Activated T-cell treated with anti-CD3 and anti-CD28 coated beads, Interleukin-2, amount 50 U/mL, for 24 hours (primary cell): ENCODE measurements around the gene PITPNC1.
"Not testable (repeated sequence)": the region's sequence is repeated elsewhere in the genome, so short reads cannot be mapped to it uniquely, and the experiment has no call there.

Experiments used
- DNase-seq: peaks from one replicate; pipeline ENCODE4 v3.0.0-alpha.2; 2020
- H3K27ac Mint-ChIP-seq: 2 replicates; pipeline ENCODE4 v1.8.0; 2020; ENCODE audit warnings: mild to moderate bottlenecking, mixed read lengths
- H3K27me3 Mint-ChIP-seq: 2 replicates; pipeline ENCODE4 v1.8.0; 2020; ENCODE audit warnings: mixed read lengths
- H3K36me3 Mint-ChIP-seq: 2 replicates; pipeline ENCODE4 v1.8.0; 2020; ENCODE audit warnings: low read depth, mixed read lengths
- H3K4me1 Mint-ChIP-seq: 2 replicates; pipeline ENCODE4 v1.8.0; 2020; ENCODE audit warnings: low read depth, mixed read lengths
- H3K4me3 Mint-ChIP-seq: 2 replicates; pipeline ENCODE4 v1.8.0; 2020; ENCODE audit warnings: mild to moderate bottlenecking, moderate library complexity, mixed read lengths
- H3K9me3 Mint-ChIP-seq: 2 replicates; pipeline ENCODE4 v1.8.0; 2020; ENCODE audit warnings: mixed read lengths

Gene PITPNC1

DNA sequence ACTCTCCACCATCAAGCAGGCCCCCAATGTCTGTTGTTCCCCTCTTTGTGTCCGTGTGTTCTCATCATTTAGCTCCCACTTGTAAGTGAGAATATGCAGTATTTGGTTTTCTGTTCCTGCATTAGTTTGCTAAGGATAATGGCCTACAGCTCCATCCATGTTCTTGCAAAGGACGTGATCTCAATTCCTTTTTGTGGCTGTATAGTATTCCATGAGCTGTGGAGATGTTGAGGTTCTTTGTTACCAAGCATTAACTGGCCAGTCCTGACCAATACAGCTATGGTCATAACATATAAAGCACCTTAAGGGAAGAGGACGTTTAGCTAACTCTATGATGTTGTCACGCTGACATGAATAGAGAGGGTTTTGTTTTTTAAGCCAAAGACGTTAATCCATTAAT lies 118.5 kb downstream of the PITPNC1 start:
- H3K9me3 Mint-ChIP-seq, H3K27ac Mint-ChIP-seq, H3K4me3 Mint-ChIP-seq, H3K36me3 Mint-ChIP-seq, H3K27me3 Mint-ChIP-seq, DNase-seq: not testable (repeated sequence)
- peaks cover 68% of the 10 kb centered on the region for H3K4me1 Mint-ChIP-seq

DNA sequence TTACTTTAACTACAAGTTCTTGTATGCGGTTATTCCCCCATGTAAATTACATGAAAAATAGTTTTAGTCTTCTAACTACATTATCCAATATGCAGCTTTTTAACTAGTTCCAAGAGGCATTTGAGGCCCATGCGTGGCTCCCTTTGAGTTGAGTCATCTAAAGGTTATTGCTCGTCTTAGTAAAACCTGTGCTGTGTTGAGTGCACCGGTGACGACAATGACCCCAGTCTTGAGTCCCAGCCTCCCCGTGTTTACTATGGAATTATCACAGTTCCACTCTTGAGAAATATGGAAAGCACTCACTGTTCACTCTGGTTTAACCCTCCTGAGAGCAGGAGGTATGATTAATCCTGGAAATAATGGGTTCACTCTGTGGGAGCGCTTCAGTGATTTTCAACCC lies 119.2 kb downstream of the PITPNC1 start:
- Mint-ChIP-seq H3K27me3 (no peaks in the 10 kb centered on the region), H3K9me3 (peaks cover 3% of the 10 kb centered on the region), H3K4me1 (peaks cover 65% of the 10 kb centered on the region), H3K36me3 (peaks cover 2% of the 10 kb centered on the region), H3K27ac (no peak overlapping the region), H3K4me3 (no peak overlapping the region)
- no peak for DNase-seq

DNA sequence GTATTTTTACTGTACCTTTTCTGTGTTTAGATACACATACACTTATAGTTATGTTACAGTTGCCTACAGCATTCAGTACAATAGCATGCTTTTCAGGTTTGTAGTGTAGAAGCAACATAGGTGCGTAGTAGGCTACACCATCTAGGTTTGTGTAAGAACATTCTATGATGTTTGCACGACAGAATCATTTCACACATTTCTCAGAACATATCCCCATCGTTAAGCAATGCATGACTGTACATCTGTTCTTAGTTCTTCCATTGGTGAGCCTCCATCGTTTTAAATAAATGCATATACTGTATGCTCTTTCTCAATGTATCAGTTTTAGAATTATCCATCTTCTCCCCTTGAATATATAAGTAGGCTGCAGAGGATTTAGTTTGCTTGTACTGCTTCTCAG lies 122.6 kb downstream of the PITPNC1 start:
- H3K36me3 Mint-ChIP-seq: peaks cover 2% of the 10 kb centered on the region
- H3K4me3 Mint-ChIP-seq: no peak overlapping the region
- DNase-seq: no peak
- H3K27me3 Mint-ChIP-seq: no peaks in the 10 kb centered on the region
- peaks cover 3% of the 10 kb centered on the region for H3K9me3 Mint-ChIP-seq
- no peak overlapping the region for H3K27ac Mint-ChIP-seq
- H3K4me1 Mint-ChIP-seq: peaks cover 64% of the 10 kb centered on the region

DNA sequence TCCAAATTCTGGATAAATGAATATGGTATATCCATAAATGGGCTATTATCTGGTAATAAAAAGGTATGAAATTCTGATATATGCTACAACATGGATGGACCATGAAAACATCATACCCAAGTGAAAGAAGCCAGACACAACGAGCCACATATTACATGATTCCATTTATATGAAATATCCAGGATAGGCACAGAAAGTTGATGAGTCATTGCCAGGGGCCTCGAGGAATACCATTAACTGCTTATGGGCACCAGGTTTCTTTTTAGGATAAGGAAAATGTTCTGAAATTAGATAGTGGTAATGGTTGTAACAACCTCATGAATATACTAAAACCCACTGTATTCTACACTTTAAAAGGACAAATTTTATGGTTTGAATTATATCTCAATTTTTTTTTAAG lies 123.2 kb downstream of the PITPNC1 start:
- no peak overlapping the region for H3K4me3 Mint-ChIP-seq
- DNase-seq: no peak
- H3K4me1 Mint-ChIP-seq: peaks cover 69% of the 10 kb centered on the region
- H3K36me3 Mint-ChIP-seq: peaks cover 2% of the 10 kb centered on the region
- H3K9me3 Mint-ChIP-seq: peaks cover 3% of the 10 kb centered on the region
- H3K27me3 Mint-ChIP-seq: no peaks in the 10 kb centered on the region
- H3K27ac Mint-ChIP-seq: no peak overlapping the region

DNA sequence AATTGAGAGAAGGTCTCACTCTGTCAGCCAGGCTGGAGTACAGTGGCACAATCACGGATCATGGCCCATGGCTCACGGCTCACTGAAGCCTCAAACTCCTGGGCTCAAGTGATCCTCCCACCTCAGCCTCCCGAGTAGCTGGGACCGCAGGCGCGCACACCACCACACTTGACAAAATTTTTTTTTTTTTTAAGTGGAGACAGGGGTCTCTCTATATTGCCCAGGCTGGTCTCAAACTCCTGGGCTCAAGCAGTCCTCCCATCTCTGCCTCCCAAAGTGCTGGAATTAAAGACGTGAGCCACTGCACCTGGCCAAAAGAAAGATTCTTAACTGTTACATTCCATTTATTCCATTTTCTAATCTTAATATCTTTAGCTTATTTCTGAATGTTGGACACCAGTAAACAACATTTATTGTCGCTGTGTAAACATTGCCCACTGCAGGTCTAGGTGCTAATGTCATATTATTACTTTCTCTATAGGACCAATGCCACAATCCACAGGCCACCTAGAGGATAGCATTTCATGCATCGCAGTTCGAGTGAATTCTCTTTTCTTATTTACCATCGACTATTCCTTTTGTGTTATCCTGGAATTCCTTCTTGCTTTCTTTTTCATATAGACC lies 123.7 kb downstream of the PITPNC1 start:
- DNase-seq: no peak
- Mint-ChIP-seq H3K36me3 (no peaks in the 10 kb centered on the region), H3K9me3 (no peaks in the 10 kb centered on the region), H3K27me3 (no peaks in the 10 kb centered on the region), H3K4me3 (no peak overlapping the region), H3K4me1 (peaks cover 70% of the 10 kb centered on the region), H3K27ac (peak overlapping the region; percentile 29)

DNA sequence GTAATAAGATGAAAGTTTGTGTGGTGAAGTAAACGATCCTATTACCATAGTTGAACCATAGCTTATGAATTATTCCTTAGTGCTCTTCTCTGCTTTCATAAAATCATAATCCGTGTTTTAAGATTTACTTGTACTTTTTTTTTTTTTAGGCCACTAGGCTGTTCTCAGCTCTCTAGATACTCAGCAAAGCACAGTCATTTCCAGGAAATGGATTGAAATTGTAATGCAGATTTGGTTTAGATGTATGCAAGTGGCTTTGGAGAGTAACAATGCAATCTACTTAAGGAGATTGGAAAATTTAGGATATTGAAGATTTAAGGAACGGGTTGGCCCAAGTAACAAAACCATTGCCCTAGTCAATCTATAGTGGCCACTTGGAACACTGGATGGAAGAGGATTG lies 125.1 kb downstream of the PITPNC1 start:
- Mint-ChIP-seq H3K9me3 (peaks cover 3% of the 10 kb centered on the region), H3K36me3 (peaks cover 3% of the 10 kb centered on the region), H3K27ac (peak overlapping the region; percentile 76), H3K4me3 (no peak overlapping the region), H3K27me3 (no peaks in the 10 kb centered on the region), H3K4me1 (peaks cover 71% of the 10 kb centered on the region)
- no peak for DNase-seq

DNA sequence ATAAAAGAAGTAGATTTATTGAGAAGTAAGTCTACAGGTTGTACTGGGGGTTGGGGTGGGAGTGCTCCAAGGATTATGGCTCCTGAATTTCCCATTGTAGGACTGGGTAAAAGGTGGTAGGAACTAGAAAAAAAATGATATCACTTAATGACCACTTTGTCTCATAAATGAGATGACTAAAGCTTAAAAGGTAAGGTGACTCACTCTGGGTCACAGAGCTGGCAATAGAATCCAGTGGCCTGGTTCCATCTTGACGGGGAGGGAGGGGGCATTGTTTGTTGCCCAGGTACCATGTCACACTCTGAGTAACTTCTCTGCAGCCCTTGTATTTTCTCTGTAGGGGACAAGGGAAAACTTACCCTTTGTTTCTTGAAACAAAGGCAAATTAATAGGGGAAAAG lies 126.1 kb downstream of the PITPNC1 start:
- H3K27ac Mint-ChIP-seq: peak overlapping the region; percentile 73

DNA sequence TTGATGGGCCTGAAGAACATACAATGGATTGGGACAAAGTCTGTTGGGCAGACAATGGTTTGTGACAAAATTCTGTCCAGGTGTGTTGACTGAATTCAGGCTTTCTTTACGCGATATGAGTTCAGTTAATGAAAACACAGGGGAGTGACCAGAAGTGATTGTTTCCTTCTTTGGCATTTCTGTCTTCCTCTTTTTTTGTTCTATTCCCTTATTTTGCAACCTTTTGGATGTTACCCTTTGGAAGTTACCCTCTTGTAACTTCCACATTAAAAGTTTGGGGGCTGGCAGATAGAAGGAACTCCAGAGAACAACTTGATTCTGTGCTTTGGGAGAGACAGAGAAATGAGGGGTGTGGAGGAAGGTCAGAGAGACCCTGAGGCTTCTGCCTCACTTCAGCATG lies 126.7 kb downstream of the PITPNC1 start:
- Mint-ChIP-seq H3K27ac (peak overlapping the region; percentile 73), H3K4me1 (peaks cover 77% of the 10 kb centered on the region), H3K27me3 (no peaks in the 10 kb centered on the region), H3K9me3 (peaks cover 8% of the 10 kb centered on the region), H3K4me3 (no peak overlapping the region), H3K36me3 (peaks cover 8% of the 10 kb centered on the region)
- no peak for DNase-seq

More for the DNA sequence above, 126.1 kb downstream of the PITPNC1 start:
- no peaks in the 10 kb centered on the region for H3K27me3 Mint-ChIP-seq
- no peak for DNase-seq
- H3K4me3 Mint-ChIP-seq: no peak overlapping the region
- H3K9me3 Mint-ChIP-seq: peaks cover 8% of the 10 kb centered on the region
- peaks cover 8% of the 10 kb centered on the region for H3K36me3 Mint-ChIP-seq
- peaks cover 77% of the 10 kb centered on the region for H3K4me1 Mint-ChIP-seq

DNA sequence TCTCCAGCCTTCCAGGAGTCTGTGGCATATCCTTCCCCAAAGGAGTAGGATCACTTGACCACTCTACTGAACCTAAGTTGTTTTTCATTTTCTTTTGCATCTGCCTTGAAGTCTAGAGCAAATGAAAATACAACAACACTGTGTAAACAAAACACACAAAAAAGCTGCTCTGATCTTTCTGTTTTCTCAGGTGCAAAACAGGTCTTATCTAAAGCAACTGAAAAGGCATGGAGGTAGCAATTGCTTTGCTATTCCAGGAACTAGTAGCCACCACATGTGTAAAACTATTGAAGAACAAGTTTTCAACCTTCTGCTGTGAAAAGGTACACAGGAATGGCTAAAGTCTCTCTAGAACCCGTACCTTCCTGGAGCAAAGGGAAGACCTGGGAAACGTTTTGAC lies 127.1 kb downstream of the PITPNC1 start:
- no peak overlapping the region for H3K4me3 Mint-ChIP-seq
- peaks cover 8% of the 10 kb centered on the region for H3K9me3 Mint-ChIP-seq
- H3K36me3 Mint-ChIP-seq: peaks cover 8% of the 10 kb centered on the region
- DNase-seq: no peak
- H3K27me3 Mint-ChIP-seq: no peaks in the 10 kb centered on the region
- no peak overlapping the region for H3K27ac Mint-ChIP-seq
- peaks cover 75% of the 10 kb centered on the region for H3K4me1 Mint-ChIP-seq

DNA sequence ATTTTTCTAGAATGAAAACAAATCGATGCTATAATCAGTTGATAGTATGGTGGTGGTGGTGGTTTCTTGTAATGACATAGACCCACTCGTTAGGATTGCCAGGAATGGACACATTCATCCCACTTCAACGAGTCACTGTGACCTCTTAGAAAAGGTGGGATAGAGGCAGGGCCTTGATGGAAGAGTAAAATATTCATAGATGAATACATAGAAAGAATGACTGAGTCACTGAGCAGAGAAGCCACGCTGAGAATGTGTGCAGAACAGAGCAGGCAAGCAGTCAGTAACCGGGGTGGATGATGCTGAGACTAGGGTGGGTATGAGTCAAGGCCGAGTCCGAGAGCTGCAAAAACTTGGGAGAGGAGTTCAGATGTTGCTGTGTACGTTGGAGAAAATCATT lies 129.9 kb downstream of the PITPNC1 start:
- H3K36me3 Mint-ChIP-seq: peaks cover 8% of the 10 kb centered on the region
- H3K27me3 Mint-ChIP-seq: no peaks in the 10 kb centered on the region
- peaks cover 75% of the 10 kb centered on the region for H3K4me1 Mint-ChIP-seq
- no peak overlapping the region for H3K4me3 Mint-ChIP-seq
- peaks cover 8% of the 10 kb centered on the region for H3K9me3 Mint-ChIP-seq
- peak overlapping the region; percentile 45 for H3K27ac Mint-ChIP-seq
- DNase-seq: no peak

DNA sequence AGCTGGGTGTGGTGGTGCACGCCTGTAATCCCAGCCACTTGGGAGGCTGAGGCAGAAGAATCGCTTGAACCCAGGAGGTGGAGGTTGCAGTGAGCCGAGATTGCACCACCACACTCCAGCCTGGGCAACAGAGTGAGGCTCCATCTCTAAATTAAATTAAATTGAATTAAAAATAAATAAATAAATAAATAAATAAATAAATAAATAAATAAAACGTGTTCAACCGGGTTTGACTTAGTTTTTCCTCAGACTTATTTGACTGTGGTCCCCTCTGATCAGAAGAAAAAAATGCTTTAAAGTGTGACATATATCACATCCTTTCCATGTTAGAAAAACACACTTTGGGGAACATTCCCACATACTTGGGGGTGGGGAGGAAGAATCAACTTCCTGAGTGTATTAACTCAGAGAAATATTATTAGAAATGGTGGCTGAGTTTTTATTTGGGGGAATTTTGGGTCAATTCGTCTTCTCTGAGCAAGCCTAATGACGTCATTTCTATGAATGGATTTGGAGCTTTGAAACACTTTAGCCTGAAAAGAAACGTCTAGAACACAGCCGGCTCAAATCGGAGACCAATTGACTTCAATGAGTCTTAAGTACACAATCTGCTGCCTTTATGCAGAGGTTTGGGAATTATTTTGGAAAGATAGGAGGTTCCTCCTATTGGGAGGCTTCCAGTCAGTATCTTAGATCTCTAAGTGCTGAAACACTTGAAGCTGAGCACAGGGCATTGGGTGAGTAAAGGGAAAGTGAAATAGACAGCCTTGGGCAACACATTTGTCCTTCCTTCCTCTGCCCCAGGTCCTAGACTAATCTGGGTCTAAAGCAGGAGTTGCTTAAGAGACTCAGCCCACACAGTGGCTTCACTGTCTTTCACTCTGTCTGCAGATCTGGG lies 132.6 kb downstream of the PITPNC1 start:
- H3K27ac Mint-ChIP-seq: peak overlapping the region; percentile 31
- peaks cover 8% of the 10 kb centered on the region for H3K36me3 Mint-ChIP-seq
- H3K9me3 Mint-ChIP-seq: peaks cover 8% of the 10 kb centered on the region
- DNase-seq: no peak
- H3K4me3 Mint-ChIP-seq: no peak overlapping the region
- peaks cover 54% of the 10 kb centered on the region for H3K4me1 Mint-ChIP-seq
- H3K27me3 Mint-ChIP-seq: no peaks in the 10 kb centered on the region

DNA sequence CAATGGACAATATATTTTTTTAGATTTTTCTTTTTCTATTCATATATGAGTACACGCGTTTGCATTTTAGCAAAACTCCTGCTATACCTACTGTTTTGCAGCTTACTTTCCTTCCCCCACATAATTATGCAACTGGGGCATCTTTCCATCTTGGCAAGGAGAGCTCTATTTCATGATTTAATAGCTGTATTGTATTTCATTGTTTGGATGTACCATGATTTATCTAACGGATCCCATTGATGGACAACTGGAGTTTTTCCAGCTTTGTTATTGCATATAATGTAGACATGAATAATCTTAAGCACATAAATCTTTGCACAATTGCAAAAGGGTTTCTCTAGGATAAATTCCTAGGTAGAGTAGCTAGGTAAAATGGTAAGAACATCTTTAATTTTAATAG lies 133.9 kb downstream of the PITPNC1 start:
- H3K4me3 Mint-ChIP-seq: no peak overlapping the region
- peaks cover 52% of the 10 kb centered on the region for H3K4me1 Mint-ChIP-seq
- H3K27ac Mint-ChIP-seq: no peak overlapping the region
- no peaks in the 10 kb centered on the region for H3K27me3 Mint-ChIP-seq
- H3K9me3 Mint-ChIP-seq: peaks cover 8% of the 10 kb centered on the region
- peaks cover 8% of the 10 kb centered on the region for H3K36me3 Mint-ChIP-seq
- DNase-seq: no peak

DNA sequence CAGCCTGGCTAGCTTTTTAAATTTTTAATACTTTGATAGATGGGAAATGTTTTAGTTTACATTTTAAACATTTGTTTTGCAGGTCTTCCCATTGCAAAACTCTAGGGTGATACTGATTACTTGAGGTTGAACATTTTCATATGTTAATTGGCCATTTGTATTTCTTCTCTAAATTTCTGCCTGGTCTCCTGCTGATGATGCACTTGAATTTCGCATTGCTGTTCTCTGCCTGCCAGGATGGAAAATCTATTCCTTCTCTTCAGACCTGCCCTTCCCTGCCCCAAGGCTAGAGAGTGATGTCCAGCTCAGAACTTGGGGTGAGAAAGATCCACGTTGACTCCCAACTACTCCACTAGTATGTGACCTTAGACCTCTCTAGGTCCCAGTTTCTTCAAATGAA lies 134.7 kb downstream of the PITPNC1 start:
- H3K27me3 Mint-ChIP-seq: no peaks in the 10 kb centered on the region
- H3K4me3 Mint-ChIP-seq: no peak overlapping the region
- no peak overlapping the region for H3K27ac Mint-ChIP-seq
- peaks cover 8% of the 10 kb centered on the region for H3K36me3 Mint-ChIP-seq
- no peak for DNase-seq
- H3K9me3 Mint-ChIP-seq: peaks cover 8% of the 10 kb centered on the region
- peaks cover 52% of the 10 kb centered on the region for H3K4me1 Mint-ChIP-seq

DNA sequence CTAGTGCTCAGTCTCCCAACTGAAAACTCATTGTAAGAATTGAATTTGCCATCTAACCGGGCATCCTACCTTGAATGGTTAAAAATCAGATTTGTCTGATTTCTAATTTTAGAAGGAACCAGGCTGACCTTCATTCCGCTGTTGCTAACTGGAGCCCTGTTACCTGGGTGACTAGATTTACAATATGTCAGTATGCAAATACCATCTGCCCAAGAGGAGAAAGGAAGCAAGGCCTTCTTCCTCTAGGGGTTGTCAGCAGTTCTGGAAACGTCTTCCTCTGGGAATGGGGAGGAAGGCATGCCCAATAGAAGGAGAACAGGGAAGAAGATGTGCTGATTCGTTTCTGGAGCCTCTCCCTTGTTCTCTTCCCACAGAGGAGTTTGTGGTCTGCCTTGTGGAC lies 137.9 kb downstream of the PITPNC1 start:
- H3K4me3 Mint-ChIP-seq: no peak overlapping the region
- H3K9me3 Mint-ChIP-seq: peaks cover 8% of the 10 kb centered on the region
- DNase-seq: no peak
- H3K27ac Mint-ChIP-seq: no peak overlapping the region
- peaks cover 63% of the 10 kb centered on the region for H3K4me1 Mint-ChIP-seq
- peaks cover 1% of the 10 kb centered on the region for H3K36me3 Mint-ChIP-seq
- H3K27me3 Mint-ChIP-seq: no peaks in the 10 kb centered on the region

DNA sequence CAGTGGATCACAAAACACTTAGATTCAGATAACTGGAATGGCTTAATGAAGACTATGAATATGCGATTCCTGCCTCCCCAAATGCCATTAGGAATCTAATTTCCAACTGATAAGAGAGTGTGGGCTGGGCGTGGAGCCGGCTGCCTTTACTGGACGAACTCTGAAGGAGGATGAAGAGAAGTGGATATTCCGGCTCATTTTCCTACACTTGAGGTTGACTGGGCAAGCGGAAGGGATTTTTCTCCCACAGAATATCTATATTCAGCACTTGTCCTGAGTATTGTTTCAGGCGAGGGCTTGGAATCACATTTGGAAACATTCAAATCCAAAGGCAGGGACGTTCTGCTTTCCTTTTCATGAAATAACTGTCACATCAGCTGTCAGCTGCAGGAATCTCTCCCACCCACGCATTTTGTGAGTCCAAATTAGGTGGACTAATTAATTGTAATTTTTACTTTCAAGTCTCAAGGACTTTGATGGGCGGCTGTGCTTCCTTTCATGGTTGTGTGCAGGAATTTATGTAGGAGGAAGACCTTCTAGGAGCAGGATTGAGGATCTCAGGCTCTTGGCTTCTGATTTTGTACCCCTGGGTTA lies 138.5 kb downstream of the PITPNC1 start:
- Mint-ChIP-seq H3K9me3 (peaks cover 8% of the 10 kb centered on the region), H3K4me1 (peaks cover 63% of the 10 kb centered on the region), H3K4me3 (no peak overlapping the region), H3K27ac (no peak overlapping the region), H3K36me3 (peaks cover 1% of the 10 kb centered on the region), H3K27me3 (no peaks in the 10 kb centered on the region)
- DNase-seq: no peak
